Measurements from ENCODE around the gene LZTR1.

GRCh38 chr22:20972933-20973577 lies 9.0 kb upstream of the LZTR1 start:
- no peak for TF ChIP-seq CTCF (IDR thresholded peaks at IDR 0.05; ENCODE audit: low read length)
- TF ChIP-seq EZH2phosphoT487 (IDR thresholded peaks at IDR 0.05; ENCODE audit: low read length): no peak

Measured in MM.1S (cell line).